Peyer's patch (tissue), 4 donors: ENCODE measurements around the gene MADCAM1. TPM values are rescaled to one million over a fixed set of nuclear protein-coding genes. Genes with fewer than 3 reads are reported as not detected.
A peak's percentile ranks its signal among the peaks of the same experiment; 100 is the strongest.

Source experiments
- DNase-seq, 3 donors: peaks; one replicate each; pipeline ENCODE4 v3.0.0-alpha.2; 2017 to 2019
- H3K27ac ChIP-seq, 4 donors: fragments of 200-600 bp; sonication (generic); one replicate each; pipeline ENCODE4 v1.5.1; 2016 to 2019
- H3K27me3 ChIP-seq, 2 donors: fragments of 200-600 bp; sonication (generic); one replicate each; pipeline ENCODE4 v1.5.1; 2019
- H3K36me3 ChIP-seq, 3 donors: fragments of 200-600 bp; sonication (generic); one replicate each; pipeline ENCODE4 v1.5.1; 2016 to 2019
- H3K4me1 ChIP-seq, 4 donors: fragments of 200-600 bp; sonication (generic); one replicate each; pipeline ENCODE4 v1.5.1; 2016 to 2019
- H3K4me3 ChIP-seq, 4 donors: fragments of 200-600 bp; sonication (generic); 1 replicate in 3 of 4; 2 replicates in 1 of 4; pipeline ENCODE4 v1.5.1; 2016 to 2019; ENCODE audit warnings: mild to moderate bottlenecking in 1 of 4
- H3K9me3 ChIP-seq, 4 donors: fragments of 200-600 bp; sonication (generic); one replicate each; pipeline ENCODE4 v1.5.1; 2016 to 2019; ENCODE audit warnings: mild to moderate bottlenecking in 1 of 4
- CTCF ChIP-seq, 6 experiments: fragments of 450-650 bp in 4 of 6; fragments of 200-600 bp in 2 of 6; sonication (generic) in 1 of 6; IDR thresholded peaks; one replicate each; pipeline ENCODE4 v1.5.1; 2017 to 2019; ENCODE audit warnings: antibody characterized with exemption in 6 of 6, mild to moderate bottlenecking in 3 of 6, moderate library complexity in 1 of 6
- POLR2A ChIP-seq, 2 donors: fragments of 450-650 bp; IDR thresholded peaks; one replicate each; pipeline ENCODE4 v1.5.1; 2017; ENCODE audit warnings: antibody characterized with exemption in 2 of 2, mild to moderate bottlenecking in 2 of 2, moderate library complexity in 2 of 2
- total RNA-seq, 4 donors: library from RNA; depleted of rRNA; stranded (reverse); fragments of >200 nt; gene quantifications; one replicate each; pipeline ENCODE4 v1.1.0, GENCODE V29; 2016

The MADCAM1 gene
- total RNA-seq, 4 donors from 2014 or later = 1.4 to 25.6 (median 5.1) TPM

GRCh38 chr19:518598-519231 lies 22.4 kb downstream of the MADCAM1 start:
- no peak for TF ChIP-seq POLR2A (IDR thresholded peaks at IDR 0.05)
- TF ChIP-seq CTCF (IDR thresholded peaks at IDR 0.05) = peak in 4 of 6 experiments; percentile 13 to 35 (median 25)
- Histone ChIP-seq H3K27ac (no peak overlapping the region), H3K4me1 (no peaks in the 10 kb centered on the region), H3K36me3 (no peaks in the 10 kb centered on the region), H3K27me3 (no peaks in the 10 kb centered on the region), H3K4me3 (peak overlapping the region in 1 of 4 donors; percentile 13), H3K9me3 (no peaks in the 10 kb centered on the region)
- peak in 1 of 3 donors; percentile 74 for DNase-seq

GRCh38 chr19:519449-519865 lies 23.2 kb downstream of the MADCAM1 start:
- no peak for DNase-seq
- no peak overlapping the region for H3K27ac ChIP-seq
- H3K4me1 ChIP-seq = no peaks in the 10 kb centered on the region
- no peak overlapping the region for H3K4me3 ChIP-seq
- TF ChIP-seq CTCF (IDR thresholded peaks at IDR 0.05) (no peak), POLR2A (IDR thresholded peaks at IDR 0.05) (no peak)
- no peaks in the 10 kb centered on the region for H3K36me3 ChIP-seq
- H3K9me3 ChIP-seq = no peaks in the 10 kb centered on the region
- H3K27me3 ChIP-seq = no peaks in the 10 kb centered on the region

GRCh38 chr19:522726-523125 lies 26.4 kb downstream of the MADCAM1 start:
- Histone ChIP-seq H3K36me3 (no peaks in the 10 kb centered on the region), H3K4me1 (no peaks in the 10 kb centered on the region), H3K4me3 (no peak overlapping the region), H3K27ac (no peak overlapping the region), H3K27me3 (no peaks in the 10 kb centered on the region), H3K9me3 (no peaks in the 10 kb centered on the region)
- DNase-seq = no peak
- TF ChIP-seq CTCF (IDR thresholded peaks at IDR 0.05) (no peak), POLR2A (IDR thresholded peaks at IDR 0.05) (no peak)

GRCh38 chr19:524062-524674 lies 27.9 kb downstream of the MADCAM1 start:
- TF ChIP-seq POLR2A (IDR thresholded peaks at IDR 0.05) (no peak), CTCF (IDR thresholded peaks at IDR 0.05) (no peak)
- DNase-seq = no peak

GRCh38 chr19:525029-525428 lies 28.7 kb downstream of the MADCAM1 start:
- H3K9me3 ChIP-seq = no peaks in the 10 kb centered on the region
- TF ChIP-seq CTCF (IDR thresholded peaks at IDR 0.05) (no peak), POLR2A (IDR thresholded peaks at IDR 0.05) (no peak)
- no peaks in the 10 kb centered on the region for H3K4me1 ChIP-seq
- H3K36me3 ChIP-seq = no peaks in the 10 kb centered on the region
- H3K27ac ChIP-seq = no peak overlapping the region
- no peak for DNase-seq
- no peak overlapping the region for H3K4me3 ChIP-seq
- H3K27me3 ChIP-seq = no peaks in the 10 kb centered on the region

More at GRCh38 chr19:524062-524674, 27.9 kb downstream of the MADCAM1 start:
- H3K4me3 ChIP-seq = no peak overlapping the region
- H3K4me1 ChIP-seq = no peaks in the 10 kb centered on the region
- H3K27me3 ChIP-seq = no peaks in the 10 kb centered on the region
- H3K9me3 ChIP-seq = no peaks in the 10 kb centered on the region
- no peak overlapping the region for H3K27ac ChIP-seq
- no peaks in the 10 kb centered on the region for H3K36me3 ChIP-seq
